Panc1 (cell line): Measurements from ENCODE around the gene MARK4. TPM values are rescaled to one million over a fixed set of nuclear protein-coding genes. Genes with fewer than 3 reads are reported as not detected.
"Not testable (repeated sequence)": the region's sequence is repeated elsewhere in the genome, so short reads cannot be mapped to it uniquely, and the experiment has no call there.

Experiments used
- ATAC-seq: fragments of 200-7000 bp; cut with Tn5 transposase; 2 replicates; pipeline ENCODE4 v1.9.1; 2020; ENCODE audit warnings: mild to moderate bottlenecking, moderate library complexity
- BruUV-seq: library from RNA; stranded (reverse); fragments of 400-500 nt; replicated peaks from 2 replicates; lab custom pipeline; 2021; lab: Mats Ljungman, UMichigan
- CTCF ChIA-PET: fragments of 300-600 bp; sonication (Branson Sonifier 250); formaldehyde crosslinking; loops from one replicate; lab custom pipeline; 2022; ENCODE audit warnings: antibody characterized with exemption; lab: Charles Lee
- POLR2A ChIA-PET: fragments of 300-600 bp; sonication (Branson Sonifier 250); formaldehyde crosslinking; loops from one replicate; lab custom pipeline; 2022; ENCODE audit warnings: antibody characterized with exemption; lab: Charles Lee
- DNase-seq: peaks from one replicate; pipeline ENCODE4 v3.0.0-alpha.2; 2010; ENCODE audit warnings: low read depth, low spot score
- H3K27ac ChIP-seq: 2 replicates; pipeline ENCODE4 v1.5.1; 2011; ENCODE audit warnings: mild to moderate bottlenecking, low read length, inconsistent platforms
- H3K27me3 ChIP-seq: fragments of 200-500 bp; sonication (Bioruptor generic); 2 replicates; pipeline ENCODE4 v1.6.0; 2014; ENCODE audit warnings: low read length, inconsistent platforms; ENCODE audit not compliant: control insufficient read depth, insufficient read depth
- H3K36me3 ChIP-seq: fragments of 200-500 bp; sonication (Bioruptor generic); 2 replicates; pipeline ENCODE4 v1.5.1; 2014; ENCODE audit warnings: inconsistent platforms, mild to moderate bottlenecking, low read length, moderate library complexity; ENCODE audit not compliant: control insufficient read depth, insufficient read depth
- H3K4me1 ChIP-seq: 2 replicates; pipeline ENCODE4 v1.5.1; 2011; ENCODE audit warnings: inconsistent platforms, mild to moderate bottlenecking, low read length, moderate library complexity; ENCODE audit not compliant: control insufficient read depth, insufficient read depth
- H3K4me3 ChIP-seq, 2 experiments: 2 replicates each; pipeline ENCODE4 v1.5.1; 2011 to 2012; ENCODE audit warnings: low read depth in 2 of 2, low read length in 2 of 2, mild to moderate bottlenecking in 2 of 2, inconsistent platforms in 1 of 2, moderate library complexity in 1 of 2
- H3K9me3 ChIP-seq: fragments of 200-500 bp; sonication (Bioruptor generic); 2 replicates; pipeline ENCODE4 v1.5.1; 2014; ENCODE audit warnings: low read depth, mild to moderate bottlenecking, inconsistent platforms, low read length, moderate library complexity; ENCODE audit not compliant: control insufficient read depth, insufficient read depth
- POLR2AphosphoS5 ChIP-seq: IDR thresholded peaks from 2 replicates; pipeline ENCODE4 v1.6.1; 2012; ENCODE audit warnings: mild to moderate bottlenecking, low read depth, low read length, moderate library complexity
- REST ChIP-seq, 2 experiments: IDR thresholded peaks; 2 replicates each; pipeline ENCODE4 v1.6.1; 2011 to 2012; ENCODE audit warnings: low read depth in 2 of 2, control low read depth in 1 of 2, low read length in 1 of 2, mild to moderate bottlenecking in 1 of 2, moderate library complexity in 1 of 2; ENCODE audit not compliant: insufficient read depth in 1 of 2
- SIN3A ChIP-seq: IDR thresholded peaks from 2 replicates; pipeline ENCODE4 v1.6.1; 2012; ENCODE audit warnings: low read depth, mild to moderate bottlenecking, low read length, moderate library complexity, borderline replicate concordance; ENCODE audit not compliant: insufficient read depth
- TCF7L2 ChIP-seq: IDR thresholded peaks from 2 replicates; pipeline ENCODE4 v1.6.1; 2011; ENCODE audit warnings: mild to moderate bottlenecking, low read depth, low read length, inconsistent platforms
- in situ Hi-C: cut with HindIII; loops from 2 replicates; pipeline ENCODE4 v1.10.0; 2016; ENCODE audit warnings: low sequenced_read_pairs, low pct_unique_long_range_greater_than_20kb
- intact Hi-C: fragments of 100-400 bp; cut with micrococcal nuclease; formaldehyde crosslinking; loops from one replicate; pipeline ENCODE4 v1.10.0; 2022; ENCODE audit not compliant: unreplicated experiment
- total RNA-seq: library from RNA; stranded (reverse); gene quantifications from one replicate; pipeline ENCODE4 v1.2.1, GENCODE V29; 2021; ENCODE audit not compliant: unreplicated experiment
- TF ChIP-seq, protein P1 (sequence below): fragments of 450-650 bp; IDR thresholded peaks from 2 replicates; pipeline ENCODE4 v1.5.1; 2017; ENCODE audit warnings: mild to moderate bottlenecking

Gene MARK4
- total RNA-seq, 1 experiment from 2014 or later = 21.6 TPM

- H3K4me1 ChIP-seq = no peaks in the 10 kb centered on the region
- ChIA-PET CTCF (no interaction called here), POLR2A (no interaction called here)
- no peak overlapping the region for H3K4me3 ChIP-seq
- BruUV-seq = no TSS peak
- in situ Hi-C loops (no loop called here), intact Hi-C loops (no loop called here)
- no peaks in the 10 kb centered on the region for H3K9me3 ChIP-seq
- H3K27ac ChIP-seq = no peak overlapping the region
- no peak for DNase-seq
- no peaks in the 10 kb centered on the region for H3K36me3 ChIP-seq
- no peaks in the 10 kb centered on the region for H3K27me3 ChIP-seq
- TF ChIP-seq SIN3A = no peak
- no peak for TF ChIP-seq TCF7L2
- TF ChIP-seq, protein P1, sequence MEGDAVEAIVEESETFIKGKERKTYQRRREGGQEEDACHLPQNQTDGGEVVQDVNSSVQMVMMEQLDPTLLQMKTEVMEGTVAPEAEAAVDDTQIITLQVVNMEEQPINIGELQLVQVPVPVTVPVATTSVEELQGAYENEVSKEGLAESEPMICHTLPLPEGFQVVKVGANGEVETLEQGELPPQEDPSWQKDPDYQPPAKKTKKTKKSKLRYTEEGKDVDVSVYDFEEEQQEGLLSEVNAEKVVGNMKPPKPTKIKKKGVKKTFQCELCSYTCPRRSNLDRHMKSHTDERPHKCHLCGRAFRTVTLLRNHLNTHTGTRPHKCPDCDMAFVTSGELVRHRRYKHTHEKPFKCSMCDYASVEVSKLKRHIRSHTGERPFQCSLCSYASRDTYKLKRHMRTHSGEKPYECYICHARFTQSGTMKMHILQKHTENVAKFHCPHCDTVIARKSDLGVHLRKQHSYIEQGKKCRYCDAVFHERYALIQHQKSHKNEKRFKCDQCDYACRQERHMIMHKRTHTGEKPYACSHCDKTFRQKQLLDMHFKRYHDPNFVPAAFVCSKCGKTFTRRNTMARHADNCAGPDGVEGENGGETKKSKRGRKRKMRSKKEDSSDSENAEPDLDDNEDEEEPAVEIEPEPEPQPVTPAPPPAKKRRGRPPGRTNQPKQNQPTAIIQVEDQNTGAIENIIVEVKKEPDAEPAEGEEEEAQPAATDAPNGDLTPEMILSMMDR = no peak
- no peak for TF ChIP-seq POLR2AphosphoS5
- no peak for TF ChIP-seq REST (IDR thresholded peaks at IDR 0.05; ENCODE audit: insufficient read depth in 1 of 2, low read depth in 2 of 2, low read length in 1 of 2)
- no peak for ATAC-seq
These were observed 60.5 kb downstream of the MARK4 start for GRCh38 chr19:45311621-45312020.

DNA sequence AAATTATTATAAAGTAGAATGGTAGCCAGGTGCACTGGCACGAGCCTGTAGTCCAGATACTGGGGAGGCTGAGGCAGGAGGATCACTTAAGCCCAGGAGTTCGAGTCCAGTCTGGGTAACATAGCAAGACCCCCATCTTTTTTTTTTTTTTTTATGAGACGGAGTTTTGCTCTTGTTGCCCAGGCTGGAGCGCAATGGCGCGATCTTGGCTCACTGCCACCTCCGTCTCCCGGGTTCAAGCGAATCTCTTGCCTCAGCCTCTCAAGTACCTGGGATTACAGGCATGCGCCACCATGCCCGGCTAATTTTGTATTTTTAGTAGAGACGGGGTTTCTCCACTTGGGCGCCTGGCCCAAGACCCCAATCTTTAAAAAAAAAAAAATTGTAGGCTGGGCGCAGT is 61.2 kb downstream of the MARK4 start:
- H3K9me3 ChIP-seq, CTCF ChIA-PET, in situ Hi-C loops, BruUV-seq, intact Hi-C loops, H3K27me3 ChIP-seq, H3K4me1 ChIP-seq, DNase-seq, ATAC-seq, H3K4me3 ChIP-seq, H3K27ac ChIP-seq, POLR2A ChIA-PET, H3K36me3 ChIP-seq: not testable (repeated sequence)

DNA sequence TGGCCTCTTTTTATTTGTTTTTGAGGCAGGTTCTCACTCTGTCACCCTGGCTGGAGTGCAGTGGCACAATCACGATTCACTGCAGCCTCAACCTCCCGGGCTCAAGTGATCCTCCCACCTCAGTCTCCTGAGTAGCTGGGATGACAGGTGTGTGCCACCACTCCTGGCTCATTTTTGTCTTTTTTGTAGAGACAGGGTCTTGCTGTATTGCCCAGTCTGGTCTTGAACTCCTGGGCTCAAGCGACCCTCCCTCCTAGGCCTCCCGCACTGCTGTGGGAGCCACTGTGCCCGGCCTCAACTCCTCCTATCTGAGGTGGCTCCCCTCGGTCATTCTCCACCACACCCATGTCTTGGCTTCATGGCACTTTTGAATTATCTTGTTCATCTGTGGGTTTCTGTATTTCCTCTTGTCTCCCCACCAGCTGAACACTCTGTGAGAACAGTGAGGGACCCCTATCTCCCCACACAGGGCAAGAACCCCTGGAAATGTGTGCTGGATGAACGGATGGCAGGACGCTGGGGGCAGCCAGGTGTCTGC is 63.7 kb downstream of the MARK4 start:
- TF ChIP-seq, protein P1 = no peak
- TF ChIP-seq POLR2AphosphoS5 = no peak
- no peak for TF ChIP-seq REST (IDR thresholded peaks at IDR 0.05; ENCODE audit: insufficient read depth in 1 of 2, low read depth in 2 of 2, low read length in 1 of 2)
- TF ChIP-seq TCF7L2 = no peak
- no peak for TF ChIP-seq SIN3A
- no peaks in the 10 kb centered on the region for H3K36me3 ChIP-seq

More for the DNA sequence above, 63.7 kb downstream of the MARK4 start:
- Histone ChIP-seq H3K4me3 (no peak overlapping the region), H3K9me3 (no peaks in the 10 kb centered on the region), H3K27ac (no peak overlapping the region), H3K4me1 (no peaks in the 10 kb centered on the region), H3K27me3 (no peaks in the 10 kb centered on the region)
- POLR2A ChIA-PET = no interaction called here
- ATAC-seq = no peak
- no peak for DNase-seq
- CTCF ChIA-PET = no interaction called here
- intact Hi-C loops = no loop called here
- BruUV-seq = no TSS peak
- in situ Hi-C loops = no loop called here
